Epithelial cell of esophagus (primary cell): Measurements from ENCODE around the gene CYTH4.
A peak's percentile ranks its signal among the peaks of the same experiment; 100 is the strongest.
"Not testable (repeated sequence)": the region's sequence is repeated elsewhere in the genome, so short reads cannot be mapped to it uniquely, and the experiment has no call there.

ENCODE experiments used
- DNase-seq: peaks from one replicate; pipeline ENCODE4 v3.0.0; 2010; ENCODE audit warnings: low read depth
- H3K4me3 ChIP-seq: 2 replicates; pipeline ENCODE4 v1.5.1; 2011; ENCODE audit warnings: mild to moderate bottlenecking, low read length, control low read depth
- TF ChIP-seq, protein P1 (sequence below): IDR thresholded peaks from 2 replicates; pipeline ENCODE4 v1.5.1; 2011; ENCODE audit warnings: low read depth, mild to moderate bottlenecking, low read length, control low read depth, inconsistent platforms; ENCODE audit not compliant: insufficient read depth; ENCODE audit errors: missing control alignments

The CYTH4 gene

DNA sequence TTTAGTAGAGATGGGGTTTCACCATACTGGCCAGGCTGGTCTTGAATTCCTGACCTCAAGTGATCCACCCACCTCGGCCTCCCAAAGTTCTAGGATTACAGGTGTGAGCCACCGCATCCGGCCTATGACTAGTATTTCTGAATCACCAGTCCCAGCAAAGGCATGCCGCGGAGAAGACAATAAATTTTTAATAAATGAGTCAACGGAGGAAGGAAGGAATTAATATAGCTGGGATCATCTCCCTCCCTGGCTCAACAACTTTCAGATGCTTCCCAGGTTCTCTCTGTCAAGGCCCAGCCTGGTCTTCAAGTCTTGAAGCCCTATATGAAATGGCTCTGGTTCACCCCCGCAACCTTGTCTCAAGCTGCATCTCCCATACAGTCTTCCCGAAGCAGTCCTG lies 45.7 kb downstream of the CYTH4 start:
- H3K4me3 ChIP-seq: no peak overlapping the region
- TF ChIP-seq, protein P1, sequence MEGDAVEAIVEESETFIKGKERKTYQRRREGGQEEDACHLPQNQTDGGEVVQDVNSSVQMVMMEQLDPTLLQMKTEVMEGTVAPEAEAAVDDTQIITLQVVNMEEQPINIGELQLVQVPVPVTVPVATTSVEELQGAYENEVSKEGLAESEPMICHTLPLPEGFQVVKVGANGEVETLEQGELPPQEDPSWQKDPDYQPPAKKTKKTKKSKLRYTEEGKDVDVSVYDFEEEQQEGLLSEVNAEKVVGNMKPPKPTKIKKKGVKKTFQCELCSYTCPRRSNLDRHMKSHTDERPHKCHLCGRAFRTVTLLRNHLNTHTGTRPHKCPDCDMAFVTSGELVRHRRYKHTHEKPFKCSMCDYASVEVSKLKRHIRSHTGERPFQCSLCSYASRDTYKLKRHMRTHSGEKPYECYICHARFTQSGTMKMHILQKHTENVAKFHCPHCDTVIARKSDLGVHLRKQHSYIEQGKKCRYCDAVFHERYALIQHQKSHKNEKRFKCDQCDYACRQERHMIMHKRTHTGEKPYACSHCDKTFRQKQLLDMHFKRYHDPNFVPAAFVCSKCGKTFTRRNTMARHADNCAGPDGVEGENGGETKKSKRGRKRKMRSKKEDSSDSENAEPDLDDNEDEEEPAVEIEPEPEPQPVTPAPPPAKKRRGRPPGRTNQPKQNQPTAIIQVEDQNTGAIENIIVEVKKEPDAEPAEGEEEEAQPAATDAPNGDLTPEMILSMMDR: no peak
- peak; percentile 94 for DNase-seq

DNA sequence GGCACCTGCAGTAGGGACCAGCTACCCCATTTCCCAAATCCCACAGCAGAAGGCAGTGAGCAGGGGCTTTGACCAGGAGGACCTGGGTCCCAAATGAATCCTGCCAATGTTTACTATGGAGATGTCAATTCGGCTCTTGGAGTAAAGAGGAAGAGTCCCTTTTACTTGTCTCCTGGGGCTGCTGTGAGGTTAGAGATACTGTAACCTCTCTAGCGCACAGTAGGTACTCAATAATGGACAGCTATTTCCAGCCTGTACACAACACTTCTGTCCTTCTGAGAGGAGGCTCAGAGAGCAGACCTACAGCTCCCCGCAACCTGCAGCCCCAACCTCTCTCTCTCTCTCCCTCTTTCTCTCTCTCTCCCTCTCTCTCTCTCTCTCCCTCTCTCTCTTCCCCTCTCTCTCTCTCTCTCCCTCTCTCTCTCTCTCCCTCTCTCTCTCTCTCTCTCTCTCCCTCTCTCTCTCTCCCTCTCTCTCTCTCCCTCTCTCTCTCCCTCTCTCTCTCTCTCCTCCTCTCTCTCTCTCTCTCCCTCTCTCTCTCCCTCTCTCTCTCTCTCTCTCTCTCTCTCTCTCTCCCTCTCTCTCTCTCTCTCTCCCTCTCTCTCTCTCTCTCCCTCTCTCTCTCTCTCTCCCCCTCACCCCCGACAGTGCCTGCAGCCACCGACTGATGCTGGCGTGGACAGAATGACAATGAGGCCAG lies 46.4 kb downstream of the CYTH4 start:
- not testable (repeated sequence) for H3K4me3 ChIP-seq, DNase-seq

DNA sequence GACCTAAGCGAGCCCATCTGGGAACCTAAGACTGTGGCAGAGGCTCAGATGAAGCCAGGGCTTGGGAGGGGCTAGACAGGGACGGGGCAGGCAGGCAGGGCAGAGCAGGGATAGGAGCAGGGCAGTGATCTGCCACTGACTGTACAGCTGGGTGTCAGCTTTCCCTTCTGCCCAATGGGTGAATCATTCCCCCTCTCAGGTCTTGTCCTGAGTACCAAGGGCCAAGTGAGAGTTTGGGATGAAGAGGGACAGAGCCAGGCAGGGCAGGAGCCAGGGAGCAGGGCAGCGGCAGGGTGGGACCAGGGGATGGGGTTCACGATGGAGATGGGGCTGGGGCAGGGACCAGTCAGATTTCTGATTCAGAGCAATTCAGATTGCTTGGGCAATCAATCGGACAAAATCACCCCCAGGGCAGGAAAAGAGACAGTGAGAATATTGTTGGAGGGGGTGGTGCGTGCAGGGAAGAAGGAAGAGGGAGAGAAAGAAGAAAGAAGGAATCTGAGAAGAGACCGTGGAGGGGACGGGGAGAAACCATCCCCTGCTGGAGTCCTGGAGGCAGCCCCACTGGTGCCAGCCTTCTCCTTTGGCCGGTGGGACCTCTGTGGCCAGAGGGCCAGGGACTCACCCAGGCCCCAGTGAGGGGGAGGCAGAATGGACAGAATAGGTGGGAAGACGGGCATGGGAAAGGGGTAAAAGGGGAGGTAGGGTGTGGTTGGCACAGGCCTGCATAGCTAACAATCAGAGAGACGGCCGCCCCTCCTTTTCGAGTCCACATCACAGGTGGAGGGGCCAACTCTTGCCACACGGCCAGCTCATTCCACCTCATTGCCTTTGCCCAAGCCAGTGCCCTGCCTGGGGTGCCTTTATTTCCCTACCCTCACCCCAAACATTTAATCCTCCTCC lies 47.2 kb downstream of the CYTH4 start:
- no peak overlapping the region for H3K4me3 ChIP-seq
- peak; percentile 81 for DNase-seq
- TF ChIP-seq, protein P1: no peak

DNA sequence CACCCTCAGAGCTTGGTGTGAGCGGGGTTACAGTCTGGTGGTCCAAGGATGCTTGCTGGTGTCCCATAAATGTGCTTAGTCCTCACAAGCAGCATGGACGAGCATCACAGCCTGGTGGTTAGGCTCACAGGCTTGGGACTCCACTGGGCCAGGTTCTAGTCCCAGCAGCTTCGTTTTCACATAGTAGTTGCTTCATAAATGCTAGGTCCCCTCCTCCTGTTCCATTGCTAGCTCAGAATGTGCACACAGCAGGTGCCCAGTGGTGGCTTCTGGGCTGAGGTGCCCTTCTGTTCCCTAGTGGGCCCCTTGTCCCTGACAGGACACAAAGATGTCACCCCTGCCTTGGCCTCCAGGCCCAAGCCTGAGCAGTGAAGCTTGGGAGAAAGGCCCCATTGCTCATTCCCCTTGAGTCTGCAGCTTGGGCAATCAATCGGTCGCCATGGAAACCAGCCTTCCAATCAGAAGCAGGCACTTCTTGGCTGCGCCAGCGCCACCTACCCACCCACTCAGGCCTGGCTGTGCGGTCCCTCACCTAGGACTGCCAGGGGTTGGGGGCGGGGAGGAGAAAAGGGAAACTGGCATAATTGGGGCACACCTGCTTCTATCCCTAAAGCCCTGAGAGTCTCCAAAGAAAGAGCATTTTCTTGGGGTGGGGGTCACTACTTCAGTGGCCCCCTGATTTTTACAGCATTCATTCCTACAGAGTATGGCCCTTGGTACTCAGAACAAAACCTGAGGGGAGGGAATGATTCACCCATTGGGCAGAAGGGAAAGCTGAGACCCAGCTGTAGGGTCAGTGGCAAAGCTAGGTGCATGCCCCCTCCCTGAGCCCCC lies 48.1 kb downstream of the CYTH4 start:
- peak; percentile 93 for DNase-seq
- H3K4me3 ChIP-seq: no peak overlapping the region
- TF ChIP-seq, protein P1: peak; percentile 24

DNA sequence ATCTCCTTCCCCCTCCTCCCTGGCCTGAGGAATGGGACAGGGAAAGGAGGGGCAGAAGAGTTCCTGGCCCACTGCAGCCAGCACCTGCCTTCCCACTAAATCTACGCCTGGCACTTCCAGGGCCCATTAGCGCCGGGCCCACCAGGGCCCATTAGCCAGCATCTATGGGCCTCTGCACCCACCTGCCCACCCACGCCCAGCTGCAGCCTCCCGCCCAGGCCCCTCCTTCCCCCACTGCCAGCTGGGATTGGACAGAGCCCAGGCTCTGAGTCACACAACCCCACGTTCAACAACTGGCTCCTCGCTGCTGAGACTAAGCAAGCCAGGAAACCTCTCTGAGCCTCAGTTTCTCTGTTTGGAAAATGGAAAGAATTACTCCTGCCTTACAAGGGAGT lies 48.7 kb downstream of the CYTH4 start:
- DNase-seq: peak; percentile 75
- H3K4me3 ChIP-seq: no peak overlapping the region
- TF ChIP-seq, protein P1: no peak

DNA sequence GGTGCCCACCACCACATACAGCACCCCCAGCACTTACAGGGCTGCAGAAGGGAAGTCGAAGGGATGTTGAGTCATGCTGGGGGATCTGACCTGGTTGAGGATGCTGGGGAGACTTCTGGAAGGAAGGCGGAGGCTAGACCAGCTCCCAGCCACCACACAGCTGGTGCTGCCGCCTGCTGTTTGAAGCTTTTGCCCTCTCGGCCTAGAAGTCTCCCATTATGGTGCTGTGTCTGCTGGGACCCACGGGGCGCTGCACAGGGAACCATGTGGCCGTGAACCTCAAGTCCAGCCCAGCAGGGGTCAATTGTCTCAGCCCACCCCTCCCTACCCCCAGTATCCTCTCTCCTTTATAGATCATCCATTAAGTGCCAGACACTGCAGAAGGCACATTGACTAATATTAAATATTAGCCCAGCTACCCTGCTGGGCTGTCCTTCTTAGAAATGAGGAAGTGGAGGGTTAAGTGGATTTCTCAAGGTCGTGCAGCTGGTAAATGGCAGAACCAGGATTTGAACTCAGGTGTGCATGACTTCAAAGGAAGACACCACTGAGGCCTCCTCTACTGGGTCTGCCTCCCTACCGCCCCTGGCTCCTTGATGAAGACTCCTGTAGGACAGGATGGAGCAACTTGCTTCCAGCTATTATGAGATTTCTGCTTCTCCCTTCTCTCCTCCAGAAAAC lies 49.7 kb downstream of the CYTH4 start:
- TF ChIP-seq, protein P1: no peak
- H3K4me3 ChIP-seq: no peak overlapping the region
- no peak for DNase-seq
